Mammary epithelial cell (primary cell): ENCODE data around the gene ATP6V1E1.

Experiments
- EZH2 ChIP-seq: IDR thresholded peaks from 2 replicates; pipeline ENCODE4 v1.6.1; 2012; ENCODE audit warnings: low read length, inconsistent platforms, borderline replicate concordance
- TF ChIP-seq, protein P1 (sequence below), 2 donors: IDR thresholded peaks in 1 of 2; conservative IDR thresholded peaks in 1 of 2; 2 replicates each; pipeline ENCODE4 v1.5.1; 2011 to 2012; ENCODE audit warnings: inconsistent platforms in 2 of 2, low read length in 2 of 2, mild to moderate bottlenecking in 2 of 2, control low read depth in 1 of 2, low read depth in 1 of 2; ENCODE audit not compliant: insufficient read depth in 1 of 2; ENCODE audit errors: extremely low read depth in 1 of 2

DNA sequence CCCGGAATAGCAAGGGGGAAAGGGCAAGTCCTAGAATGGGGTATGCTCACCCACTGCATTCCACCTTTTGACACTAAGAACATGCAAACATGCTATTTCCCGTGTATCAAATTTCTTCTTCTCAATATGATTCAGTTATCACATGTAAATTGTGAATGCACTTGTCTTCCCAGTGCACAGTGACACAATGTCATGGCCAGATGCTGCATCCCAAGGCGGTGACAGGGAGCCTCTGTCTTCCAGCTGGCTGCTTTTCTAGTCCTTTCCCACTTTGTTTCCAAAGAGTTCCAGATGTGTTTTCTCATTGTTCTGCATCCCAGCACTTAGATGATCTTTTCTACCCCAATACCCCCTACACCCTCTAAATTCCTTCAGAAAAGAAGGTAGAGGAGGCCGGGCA is 52.9 kb downstream of the ATP6V1E1 start:
- no peak for TF ChIP-seq EZH2
- TF ChIP-seq, protein P1, sequence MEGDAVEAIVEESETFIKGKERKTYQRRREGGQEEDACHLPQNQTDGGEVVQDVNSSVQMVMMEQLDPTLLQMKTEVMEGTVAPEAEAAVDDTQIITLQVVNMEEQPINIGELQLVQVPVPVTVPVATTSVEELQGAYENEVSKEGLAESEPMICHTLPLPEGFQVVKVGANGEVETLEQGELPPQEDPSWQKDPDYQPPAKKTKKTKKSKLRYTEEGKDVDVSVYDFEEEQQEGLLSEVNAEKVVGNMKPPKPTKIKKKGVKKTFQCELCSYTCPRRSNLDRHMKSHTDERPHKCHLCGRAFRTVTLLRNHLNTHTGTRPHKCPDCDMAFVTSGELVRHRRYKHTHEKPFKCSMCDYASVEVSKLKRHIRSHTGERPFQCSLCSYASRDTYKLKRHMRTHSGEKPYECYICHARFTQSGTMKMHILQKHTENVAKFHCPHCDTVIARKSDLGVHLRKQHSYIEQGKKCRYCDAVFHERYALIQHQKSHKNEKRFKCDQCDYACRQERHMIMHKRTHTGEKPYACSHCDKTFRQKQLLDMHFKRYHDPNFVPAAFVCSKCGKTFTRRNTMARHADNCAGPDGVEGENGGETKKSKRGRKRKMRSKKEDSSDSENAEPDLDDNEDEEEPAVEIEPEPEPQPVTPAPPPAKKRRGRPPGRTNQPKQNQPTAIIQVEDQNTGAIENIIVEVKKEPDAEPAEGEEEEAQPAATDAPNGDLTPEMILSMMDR (conservative IDR thresholded peaks at IDR 0.05 in 1 of 2, IDR thresholded peaks at IDR 0.05 in 1 of 2; ENCODE audit: extremely low read depth in 1 of 2, insufficient read depth in 1 of 2, low read depth in 1 of 2, low read length in 2 of 2): no peak
